GM21717 (cell line): ENCODE data around the gene RSKR.
"Not testable (repeated sequence)": the region's sequence is repeated elsewhere in the genome, so short reads cannot be mapped to it uniquely, and the experiment has no call there.

Source experiments
- ATAC-seq: cut with Tn5 transposase; IDR thresholded peaks from one replicate; pipeline ENCODE4 v1.9.1; 2021; ENCODE audit warnings: mild to moderate bottlenecking, moderate library complexity; ENCODE audit not compliant: unreplicated experiment

The RSKR gene

DNA sequence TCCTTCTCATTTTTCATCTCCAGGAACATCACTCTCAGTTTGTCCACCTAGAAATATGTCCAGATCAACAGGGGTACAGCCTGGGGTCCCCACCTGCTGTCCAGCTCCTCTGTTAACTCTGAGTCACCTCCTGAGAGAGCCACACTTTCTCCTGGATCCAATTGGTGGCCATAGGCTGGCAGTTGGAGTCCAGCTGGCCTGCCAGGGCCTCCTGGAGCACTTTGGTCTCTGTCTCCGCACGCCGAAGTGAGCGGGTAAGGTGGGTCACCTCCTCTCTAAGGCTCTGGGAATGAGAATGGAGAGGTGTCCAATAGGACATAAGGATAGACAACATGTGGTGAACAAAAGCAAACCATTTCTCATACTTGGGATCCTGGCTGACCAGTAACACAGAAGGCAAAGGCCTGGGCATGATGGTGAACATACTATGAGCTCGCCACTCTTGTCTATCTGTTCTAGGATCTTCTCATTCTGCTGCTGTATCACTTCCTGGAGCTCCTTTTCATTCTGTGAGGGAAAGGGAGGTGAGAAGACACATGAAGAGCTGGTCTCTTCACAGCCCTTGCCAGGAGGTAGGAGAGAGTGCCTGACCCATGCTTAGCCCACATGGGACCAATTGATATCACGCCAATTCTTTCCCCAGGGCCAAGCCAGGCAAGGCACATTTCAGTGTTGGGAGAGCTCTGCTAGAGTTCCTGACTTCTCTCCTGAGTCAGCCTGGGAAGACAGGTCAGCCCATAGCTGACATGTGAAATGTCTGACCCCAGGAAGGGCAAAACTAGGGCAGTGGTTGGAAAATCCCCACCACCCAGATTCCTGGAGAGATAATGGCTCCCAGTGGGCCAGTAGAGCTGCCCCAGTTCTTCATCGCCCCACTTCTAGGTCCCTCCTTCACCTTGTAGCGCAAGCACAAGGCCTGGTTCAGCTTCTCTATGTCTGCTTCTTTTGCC lies 35.5 kb downstream of the RSKR start:
- no peak for ATAC-seq

DNA sequence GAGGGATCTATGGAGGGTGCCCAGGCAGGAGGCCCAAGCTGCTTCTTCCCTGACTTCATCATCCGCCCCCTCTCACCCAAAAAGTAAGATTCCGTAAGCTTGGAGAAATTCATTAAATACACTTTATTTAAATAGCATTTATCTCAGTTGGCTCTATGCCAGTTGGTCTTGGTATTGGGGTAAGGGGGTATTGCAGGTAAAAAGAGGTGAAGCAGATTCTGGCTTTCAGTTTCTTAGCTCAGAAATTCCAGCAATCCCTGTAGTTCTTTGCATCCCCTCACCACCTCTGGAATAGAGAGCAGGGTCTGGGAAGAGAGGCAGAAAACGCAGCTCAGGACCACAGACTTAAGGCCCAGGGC lies 36.5 kb downstream of the RSKR start:
- ATAC-seq: no peak

DNA sequence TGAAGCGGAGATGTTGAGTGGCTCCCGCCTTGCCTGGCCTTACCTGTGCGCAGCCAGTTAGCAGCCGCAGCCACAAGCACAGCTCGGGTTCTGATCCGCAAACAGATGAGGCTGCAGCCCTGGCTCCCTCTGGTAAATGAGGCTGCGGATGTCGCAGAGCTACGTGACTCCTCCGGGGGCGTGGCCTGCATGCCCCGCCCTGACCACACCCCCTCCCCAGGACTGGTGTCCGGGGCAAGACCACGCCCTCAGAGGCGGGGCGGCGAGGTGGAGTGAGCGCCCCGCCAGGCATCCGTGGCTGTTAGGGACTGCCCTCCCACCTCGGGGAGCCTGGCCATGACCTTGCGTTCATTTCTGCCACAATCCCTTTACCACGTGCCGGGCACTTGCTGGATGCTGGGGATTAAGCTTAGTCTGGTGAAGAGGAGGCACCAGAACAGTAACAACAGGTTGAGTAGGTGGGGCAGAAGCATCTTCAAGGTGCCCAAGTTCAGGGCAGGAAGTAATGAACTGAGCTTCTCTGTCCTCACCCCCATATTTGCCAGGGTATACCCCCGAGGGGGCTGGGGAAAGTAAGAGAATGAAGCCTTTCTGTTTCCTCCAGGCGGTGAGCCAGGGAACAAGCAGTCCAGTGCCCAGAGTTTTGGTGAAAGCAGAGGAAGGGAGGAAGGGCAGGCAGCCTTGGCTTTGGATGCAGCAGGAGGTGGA lies 37.1 kb downstream of the RSKR start, which contains the start of gene ALDOC:
Gene ALDOC, minus strand, starts transcription at position 138 of the 708 bp plus-strand sequence. CDS start 1,363 bp downstream, outside the sequence.
- ATAC-seq: peak; percentile 69

DNA sequence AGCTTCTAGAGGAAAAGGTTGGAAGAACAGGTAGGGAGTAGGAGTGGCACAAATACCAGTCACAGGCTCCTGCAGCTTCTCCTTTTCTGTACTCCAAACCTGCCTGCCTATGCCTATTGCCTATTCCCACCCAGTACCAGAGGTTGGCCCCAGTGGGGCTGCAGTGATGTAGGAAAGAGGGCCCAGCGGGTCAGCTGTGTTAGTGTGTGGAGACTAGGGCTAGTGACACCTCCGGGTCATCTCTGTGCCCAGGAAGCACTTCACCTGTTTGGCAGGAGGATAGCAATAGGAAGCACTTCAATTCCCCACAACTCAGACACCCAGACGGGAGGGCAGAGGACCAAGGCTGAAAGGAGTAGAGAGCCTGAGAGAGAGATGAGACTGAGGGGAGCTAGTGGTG lies 38.0 kb downstream of the RSKR start:
- ATAC-seq: not testable (repeated sequence)

DNA sequence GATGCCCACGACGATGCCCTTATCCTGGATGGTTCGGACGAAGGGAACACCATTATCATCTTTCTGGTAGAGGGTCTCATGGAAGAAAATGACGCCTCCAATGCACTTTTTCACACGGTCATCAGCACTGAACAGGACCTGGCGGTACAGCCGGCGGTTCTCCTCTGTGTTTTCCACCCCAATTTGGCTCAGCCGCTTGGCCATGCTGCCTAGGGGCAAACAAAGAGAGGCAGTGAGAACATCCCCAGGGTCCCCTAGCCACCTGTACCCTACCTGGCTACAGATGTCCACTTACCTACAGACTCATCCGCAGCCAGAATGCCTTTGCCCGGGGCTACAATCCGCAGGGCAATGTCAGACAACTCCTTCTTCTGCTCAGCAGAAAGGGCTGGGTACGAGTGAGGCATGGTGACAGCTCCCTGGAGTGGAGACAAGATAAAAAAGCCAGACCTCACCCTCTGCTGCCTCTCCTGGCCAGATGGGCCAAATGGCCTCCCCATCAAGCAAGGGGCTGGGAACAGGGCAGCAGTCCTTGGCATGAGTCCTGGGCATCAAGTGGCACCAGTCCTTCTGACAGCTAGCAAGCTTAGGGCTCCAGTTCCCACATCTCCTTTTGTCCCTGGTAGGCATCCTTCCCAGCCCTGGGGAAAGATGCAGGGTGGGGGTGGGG lies 38.7 kb downstream of the RSKR start:
- ATAC-seq: no peak

DNA sequence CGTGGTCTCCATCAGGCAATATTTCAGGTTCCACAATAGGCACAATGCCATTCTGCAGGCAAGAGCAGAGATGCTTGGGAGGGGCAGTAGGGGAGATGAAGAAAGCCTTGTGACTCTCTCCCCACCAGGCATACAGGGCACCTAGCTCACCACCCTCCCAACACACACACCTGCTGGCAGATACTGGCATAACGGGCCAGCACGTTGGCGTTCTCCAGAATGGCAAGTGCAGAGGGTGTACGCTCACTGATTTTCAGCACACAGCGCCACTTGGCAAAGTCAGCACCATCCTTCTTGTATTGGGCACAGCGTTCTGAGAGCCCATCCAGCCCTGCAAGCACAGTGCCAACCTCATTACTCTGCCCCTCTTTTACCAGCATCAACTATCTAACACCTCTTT lies 39.5 kb downstream of the RSKR start:
- no peak for ATAC-seq

DNA sequence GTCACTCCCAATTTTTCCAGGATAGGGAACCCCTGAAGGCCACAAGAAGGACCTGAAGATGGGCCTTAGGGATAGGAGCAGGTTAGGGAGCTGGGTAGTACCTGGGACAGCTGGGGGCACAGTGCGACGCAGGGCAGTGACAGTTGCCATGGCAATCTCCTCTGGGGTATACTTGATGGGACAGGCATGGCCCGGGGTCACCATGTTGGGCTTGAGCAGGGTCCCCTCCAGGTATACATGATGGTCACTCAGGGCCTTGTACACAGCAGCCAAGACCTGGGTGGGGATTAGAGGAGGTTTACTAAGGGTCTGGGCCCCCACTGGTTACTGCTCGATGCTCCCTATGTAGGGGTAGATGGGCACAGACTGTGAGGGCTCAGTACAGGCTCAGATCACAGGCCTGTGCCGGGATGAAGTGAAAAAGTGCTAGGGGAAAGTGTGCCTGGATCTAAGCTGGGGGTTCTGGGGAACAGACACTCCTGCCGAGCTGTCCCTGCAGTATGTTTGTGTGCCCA lies 40.0 kb downstream of the RSKR start:
- ATAC-seq: no peak

DNA sequence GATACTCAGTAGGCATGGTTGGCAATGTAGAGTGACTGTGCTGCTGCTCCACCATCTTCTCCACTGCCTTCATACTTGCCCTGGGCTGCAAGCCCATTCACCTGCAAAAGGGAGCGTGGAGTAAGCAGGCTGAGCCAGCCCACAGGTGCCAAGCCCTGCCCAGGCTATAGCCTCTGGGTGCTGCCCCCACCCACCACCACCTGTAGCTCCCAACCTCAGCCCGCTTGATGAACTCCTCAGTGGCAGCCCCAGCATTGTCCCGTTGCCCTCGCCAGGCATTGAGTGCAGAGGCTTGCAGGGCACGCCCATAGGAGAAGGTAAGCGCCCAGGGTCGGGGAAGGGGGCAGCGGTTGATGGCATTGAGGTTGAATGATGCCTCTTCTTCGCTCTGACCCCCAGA lies 40.5 kb downstream of the RSKR start:
- ATAC-seq: no peak

DNA sequence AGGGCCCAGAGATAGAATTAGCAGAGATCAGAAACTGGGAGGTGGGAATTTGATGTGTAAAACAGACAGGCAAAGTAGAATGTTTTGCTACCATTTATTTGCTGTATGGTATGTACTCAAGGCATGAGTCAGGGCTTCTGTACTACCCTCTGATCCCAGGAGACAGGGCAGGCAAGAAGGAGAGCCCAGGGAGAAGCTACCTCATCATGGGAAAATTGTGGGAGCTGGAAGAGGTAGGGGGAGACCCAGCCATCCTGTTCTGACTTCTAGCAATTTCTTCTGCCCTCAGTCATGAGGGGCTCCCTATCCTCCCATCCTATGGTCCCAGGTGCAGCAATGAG lies 41.0 kb downstream of the RSKR start:
- no peak for ATAC-seq

DNA sequence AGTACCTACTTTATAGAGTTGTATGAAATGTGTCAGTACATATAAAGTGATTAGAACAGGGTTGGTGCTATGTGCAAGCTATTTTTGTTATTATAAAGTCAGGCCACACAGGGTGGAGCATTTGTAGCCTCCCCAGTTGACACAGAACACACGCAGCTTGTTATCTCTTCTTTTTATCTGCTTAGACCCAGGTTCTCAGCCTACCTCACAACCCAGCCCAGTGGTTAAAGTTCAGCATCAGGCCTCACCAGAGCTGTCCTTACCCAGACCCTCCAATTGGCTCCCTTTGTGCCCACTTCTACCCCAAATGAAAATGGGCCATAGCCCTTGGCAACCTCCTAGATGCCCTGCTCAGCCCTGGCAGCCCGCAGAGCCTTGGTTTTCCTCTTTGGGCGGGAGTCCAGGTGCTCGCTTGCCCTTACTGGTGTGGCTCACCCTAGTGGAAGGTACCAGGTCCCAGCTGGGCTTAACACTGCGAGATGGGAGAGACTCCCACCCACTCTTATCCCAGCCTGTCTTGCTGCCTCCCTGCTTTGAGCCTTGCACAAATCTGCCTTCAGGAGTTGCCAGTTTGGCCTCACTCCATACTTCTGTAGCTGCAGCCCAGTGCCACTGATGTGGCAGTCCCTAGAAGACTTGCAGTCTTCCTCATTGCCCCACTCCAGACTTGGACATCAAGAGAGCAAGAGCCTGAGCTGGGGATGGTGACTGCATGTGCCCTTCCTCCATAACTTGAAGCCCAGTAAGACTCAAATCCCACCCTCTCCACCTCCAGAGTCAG lies 41.5 kb downstream of the RSKR start:
- ATAC-seq: no peak

DNA sequence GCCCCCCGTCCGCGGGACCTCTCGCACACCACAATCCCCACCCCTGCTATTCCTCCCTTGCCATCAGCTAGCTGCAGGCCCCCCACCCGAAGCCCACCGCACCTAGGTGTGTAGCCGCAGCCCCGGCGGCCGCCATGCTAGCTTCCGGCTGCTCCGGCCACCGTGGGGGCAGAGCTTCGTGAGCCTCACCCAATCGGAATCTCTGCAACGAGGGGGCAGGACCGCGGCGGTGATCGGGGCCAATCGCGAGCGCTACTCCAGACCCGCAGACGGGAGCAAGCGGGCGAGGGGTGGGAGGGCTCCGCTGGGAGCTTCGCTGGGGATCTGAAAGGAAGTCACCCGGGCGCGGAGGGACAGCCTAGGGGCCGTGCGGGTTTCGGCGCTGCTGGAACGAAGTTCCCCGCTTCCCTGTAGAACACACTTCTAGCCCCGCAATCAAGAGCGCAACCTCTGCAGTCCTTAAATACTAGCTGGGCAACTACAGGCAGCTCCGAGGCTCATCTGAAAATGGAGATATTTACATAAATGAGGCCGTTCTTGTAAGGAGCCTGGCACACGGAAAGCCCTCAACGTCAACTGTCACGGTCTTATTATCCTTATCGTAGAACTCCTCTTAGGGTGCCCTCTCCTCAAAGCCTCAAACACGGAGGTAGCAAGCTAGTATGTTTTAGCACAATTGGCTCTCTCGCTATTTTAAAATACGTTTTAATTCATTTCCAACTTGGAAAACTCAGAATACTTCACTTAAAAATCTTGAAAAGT lies 42.4 kb downstream of the RSKR start, which contains the start of gene PIGS:
Gene PIGS, minus strand, starts transcription at position 164 of the 762 bp plus-strand sequence. Its CDS starts 28 bp downstream, at position 136.
- ATAC-seq: peak; percentile 67

DNA sequence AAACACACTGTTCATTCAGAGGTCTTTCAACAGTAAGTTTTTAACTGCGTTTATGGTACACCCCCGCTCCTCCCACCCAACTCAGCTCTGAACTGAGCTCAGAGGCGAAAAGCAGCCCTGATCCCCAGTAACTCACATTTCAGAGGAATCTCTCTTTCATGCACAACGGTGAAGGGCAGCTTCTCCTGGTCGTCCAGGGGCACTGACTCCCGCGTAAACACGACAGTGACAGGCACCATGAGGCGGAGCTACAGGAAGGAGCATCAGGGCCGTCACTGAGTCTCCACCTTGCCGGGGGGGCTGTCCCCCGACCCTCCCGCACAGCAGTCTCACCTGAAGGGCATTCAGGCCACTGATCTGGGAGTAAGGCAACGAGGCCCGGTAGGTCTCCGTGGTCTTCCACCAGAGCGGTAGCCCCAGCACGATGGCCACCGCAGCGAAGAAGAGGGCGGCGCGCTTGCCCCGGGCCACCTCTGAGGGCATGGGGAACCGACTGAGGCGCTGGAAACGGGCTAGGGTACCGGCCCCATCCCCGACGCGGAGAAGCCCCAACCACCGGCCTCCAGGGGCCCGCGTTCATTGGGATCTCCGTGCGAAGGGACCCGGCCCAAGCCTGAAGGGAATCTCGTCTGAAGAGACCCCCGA lies 43.1 kb downstream of the RSKR start:
- peak; percentile 33 for ATAC-seq

DNA sequence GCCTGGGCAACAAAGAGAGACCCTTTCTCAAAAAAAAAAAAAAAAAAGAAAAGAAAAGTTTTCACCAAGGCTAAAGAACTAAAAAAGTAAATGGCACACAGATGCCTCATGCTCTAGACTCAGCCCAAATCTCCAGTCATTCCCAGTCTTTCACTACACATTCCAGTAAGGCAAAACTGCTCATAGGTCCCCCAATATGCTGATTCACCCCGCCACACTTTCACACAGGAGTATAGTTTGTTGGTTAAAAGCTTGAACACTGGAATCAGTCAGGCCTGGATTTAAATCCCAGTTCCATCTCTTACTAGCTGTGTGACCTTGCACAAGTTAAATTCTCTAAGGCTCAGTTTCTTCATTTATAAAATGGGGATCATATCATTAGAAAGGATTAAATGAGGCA lies 44.5 kb downstream of the RSKR start:
- no peak for ATAC-seq

DNA sequence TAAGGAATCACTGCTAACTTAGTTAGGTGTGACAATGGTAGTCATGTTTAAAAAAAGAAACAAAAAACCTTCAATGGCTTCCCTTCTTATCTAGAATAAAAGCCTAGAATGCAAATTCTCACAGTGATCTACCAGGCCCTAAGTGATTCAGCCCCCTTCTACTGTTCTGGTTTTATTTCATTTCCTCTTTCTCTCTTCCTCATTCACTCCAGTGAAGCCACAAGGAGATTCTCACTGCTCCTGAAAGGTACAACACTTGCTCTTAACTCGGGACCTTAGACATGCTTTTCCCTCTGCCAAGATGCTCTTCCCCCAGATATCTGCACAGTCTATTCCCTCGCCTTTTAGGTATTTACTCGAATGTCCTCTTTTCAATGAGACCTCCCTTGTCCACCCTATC lies 46.4 kb downstream of the RSKR start:
- ATAC-seq: no peak

DNA sequence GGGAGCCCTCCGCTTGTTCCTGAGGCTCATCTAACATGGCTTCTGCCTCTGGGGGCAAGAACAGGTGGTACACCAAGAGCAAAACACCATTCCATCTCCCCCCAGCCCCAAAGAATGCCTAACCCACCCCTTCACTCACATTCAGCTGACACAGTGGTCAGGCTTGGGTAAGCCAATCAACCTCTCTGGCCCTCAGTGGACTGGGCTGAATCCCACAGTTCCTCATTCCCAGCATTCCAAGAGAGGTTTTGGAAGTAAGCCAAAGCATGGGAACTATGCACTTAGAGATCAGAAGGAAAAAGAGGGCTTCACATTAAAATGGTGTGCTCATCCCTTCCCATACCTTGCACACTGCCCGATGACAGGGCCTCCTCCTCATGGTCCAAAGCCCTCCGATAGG lies 50.5 kb downstream of the RSKR start:
- ATAC-seq: no peak
